OCI-LY1 (cell line): ENCODE measurements around the gene TCF23.

ENCODE experiments used
- EZH2 ChIP-seq: fragments of 200-600 bp; sonication (generic), shearing (Covaris generic); IDR thresholded peaks from 2 replicates; pipeline ENCODE4 v1.8.0; 2017; ENCODE audit warnings: borderline replicate concordance, mixed run types, mild to moderate bottlenecking, antibody characterized with exemption, low read length, moderate library complexity, mixed read lengths
- TF ChIP-seq, protein P1 (sequence below): fragments of 200-600 bp; sonication (generic), shearing (Covaris generic); IDR thresholded peaks from 2 replicates; pipeline ENCODE4 v1.5.1; 2017; ENCODE audit warnings: mild to moderate bottlenecking, antibody characterized with exemption, low read length, moderate library complexity, mixed read lengths

DNA sequence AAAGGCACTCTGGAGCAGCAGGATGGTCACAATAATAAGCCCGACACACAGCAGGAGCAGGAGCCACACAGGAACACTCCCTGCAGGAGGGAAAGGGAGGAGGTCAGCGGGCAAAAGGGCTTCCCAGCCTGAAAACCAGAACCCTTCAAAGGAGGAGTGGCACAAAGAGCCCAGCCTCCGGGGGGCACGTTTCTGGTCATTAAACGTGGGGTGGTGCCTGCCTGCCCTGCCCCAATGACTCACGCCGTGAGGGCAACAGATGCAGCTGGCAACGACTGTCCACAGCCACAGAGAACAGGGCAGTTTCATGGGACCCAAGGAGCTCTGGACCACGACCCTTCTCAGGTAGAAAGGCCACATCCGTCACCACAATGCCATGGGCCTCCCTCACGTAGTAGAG, 17.4 kb upstream of the TCF23 start:
- TF ChIP-seq, protein P1, sequence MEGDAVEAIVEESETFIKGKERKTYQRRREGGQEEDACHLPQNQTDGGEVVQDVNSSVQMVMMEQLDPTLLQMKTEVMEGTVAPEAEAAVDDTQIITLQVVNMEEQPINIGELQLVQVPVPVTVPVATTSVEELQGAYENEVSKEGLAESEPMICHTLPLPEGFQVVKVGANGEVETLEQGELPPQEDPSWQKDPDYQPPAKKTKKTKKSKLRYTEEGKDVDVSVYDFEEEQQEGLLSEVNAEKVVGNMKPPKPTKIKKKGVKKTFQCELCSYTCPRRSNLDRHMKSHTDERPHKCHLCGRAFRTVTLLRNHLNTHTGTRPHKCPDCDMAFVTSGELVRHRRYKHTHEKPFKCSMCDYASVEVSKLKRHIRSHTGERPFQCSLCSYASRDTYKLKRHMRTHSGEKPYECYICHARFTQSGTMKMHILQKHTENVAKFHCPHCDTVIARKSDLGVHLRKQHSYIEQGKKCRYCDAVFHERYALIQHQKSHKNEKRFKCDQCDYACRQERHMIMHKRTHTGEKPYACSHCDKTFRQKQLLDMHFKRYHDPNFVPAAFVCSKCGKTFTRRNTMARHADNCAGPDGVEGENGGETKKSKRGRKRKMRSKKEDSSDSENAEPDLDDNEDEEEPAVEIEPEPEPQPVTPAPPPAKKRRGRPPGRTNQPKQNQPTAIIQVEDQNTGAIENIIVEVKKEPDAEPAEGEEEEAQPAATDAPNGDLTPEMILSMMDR, result no peak
- no peak for TF ChIP-seq EZH2
